HG03565 (cell line): ENCODE measurements around the gene CAPN9.
"Not testable (repeated sequence)": the region's sequence is repeated elsewhere in the genome, so short reads cannot be mapped to it uniquely, and the experiment has no call there.

Experiments
- ATAC-seq: cut with Tn5 transposase; IDR thresholded peaks from one replicate; pipeline ENCODE4 v1.9.1; 2021; ENCODE audit warnings: mild to moderate bottlenecking, moderate library complexity; ENCODE audit not compliant: unreplicated experiment

Gene CAPN9

GRCh38 chr1:230747890-230748800 lies 957 bp downstream of the CAPN9 start:
- ATAC-seq, result no peak

GRCh38 chr1:230749150-230749549 lies 2.0 kb downstream of the CAPN9 start:
- ATAC-seq, result no peak

- ATAC-seq, result no peak
These were observed 2.4 kb downstream of the CAPN9 start for GRCh38 chr1:230749635-230750034.

- no peak for ATAC-seq
These were observed 3.4 kb downstream of the CAPN9 start for GRCh38 chr1:230750576-230750975.

- no peak for ATAC-seq
These were observed 3.9 kb downstream of the CAPN9 start for GRCh38 chr1:230750986-230751625.

GRCh38 chr1:230752407-230752806 lies 5.2 kb downstream of the CAPN9 start:
- ATAC-seq, result no peak

- no peak for ATAC-seq
These were observed 6.0 kb downstream of the CAPN9 start for GRCh38 chr1:230753191-230753585.

- no peak for ATAC-seq
These were observed 6.5 kb downstream of the CAPN9 start for GRCh38 chr1:230753586-230754251.

- ATAC-seq, result no peak
These were observed 7.6 kb downstream of the CAPN9 start for GRCh38 chr1:230754796-230755195.

GRCh38 chr1:230757856-230758708 lies 10.9 kb downstream of the CAPN9 start:
- ATAC-seq, result no peak

- ATAC-seq, result no peak
These were observed 11.7 kb downstream of the CAPN9 start for GRCh38 chr1:230758709-230759368.

- no peak for ATAC-seq
These were observed 12.3 kb downstream of the CAPN9 start for GRCh38 chr1:230759369-230760065.

GRCh38 chr1:230760360-230760827 lies 13.2 kb downstream of the CAPN9 start:
- ATAC-seq, result no peak

- no peak for ATAC-seq
These were observed 14.4 kb downstream of the CAPN9 start for GRCh38 chr1:230761443-230762167.

GRCh38 chr1:230763927-230764591 lies 16.9 kb downstream of the CAPN9 start:
- no peak for ATAC-seq

- no peak for ATAC-seq
These were observed 19.1 kb downstream of the CAPN9 start for GRCh38 chr1:230766318-230766717.

- ATAC-seq, result not testable (repeated sequence)
These were observed 20.8 kb downstream of the CAPN9 start for GRCh38 chr1:230767859-230768612.
